Mucosa of rectum (tissue), 2 donors: ENCODE results near the gene CLDN7.

Experiments used
- H3K27ac ChIP-seq, 2 donors: one replicate each; pipeline ENCODE4 v1.7.0; 2013; ENCODE audit warnings: inconsistent platforms in 2 of 2, low read depth in 2 of 2, low read length in 2 of 2
- H3K27me3 ChIP-seq, 2 donors: one replicate each; pipeline ENCODE4 v1.7.0; 2013; ENCODE audit warnings: low read length in 2 of 2; ENCODE audit not compliant: control insufficient read depth in 2 of 2, insufficient read depth in 2 of 2
- H3K36me3 ChIP-seq, 2 donors: one replicate each; pipeline ENCODE4 v1.7.0; 2013; ENCODE audit warnings: low read length in 2 of 2; ENCODE audit not compliant: control insufficient read depth in 2 of 2, insufficient read depth in 2 of 2
- H3K4me1 ChIP-seq, 2 donors: one replicate each; pipeline ENCODE4 v1.7.0; 2013; ENCODE audit warnings: low read length in 2 of 2, mild to moderate bottlenecking in 1 of 2; ENCODE audit not compliant: control insufficient read depth in 2 of 2, insufficient read depth in 2 of 2
- H3K4me3 ChIP-seq, 2 donors: one replicate each; pipeline ENCODE4 v1.7.0; 2013; ENCODE audit warnings: low read length in 2 of 2
- H3K9ac ChIP-seq, 2 donors: one replicate each; pipeline ENCODE4 v1.7.0; 2013; ENCODE audit warnings: low read length in 2 of 2, low read depth in 1 of 2, mild to moderate bottlenecking in 1 of 2
- H3K9me3 ChIP-seq, 2 donors: one replicate each; pipeline ENCODE4 v1.7.0; 2013; ENCODE audit warnings: low read length in 2 of 2; ENCODE audit not compliant: control insufficient read depth in 2 of 2
- donor health status: healthy.
- donor health status: Normal muscosa, but diverticular disease.

The CLDN7 gene

GRCh38 chr17:7225711-7226331 lies 36.5 kb downstream of the CLDN7 start:
- peaks cover 80 to 86% of the 10 kb centered on the region in 2 donors for H3K36me3 ChIP-seq

GRCh38 chr17:7224661-7225111 lies 37.6 kb downstream of the CLDN7 start:
- Histone ChIP-seq H3K27ac (peak overlapping the region in 1 of 2 donors; percentile 21), H3K9me3 (no peaks in the 10 kb centered on the region), H3K36me3 (peaks cover 70 to 77% of the 10 kb centered on the region in 2 donors), H3K4me1 (peaks cover 18 to 27% of the 10 kb centered on the region in 2 donors), H3K9ac (no peak overlapping the region), H3K27me3 (no peaks in the 10 kb centered on the region), H3K4me3 (no peak overlapping the region)

More at GRCh38 chr17:7225711-7226331, 36.5 kb downstream of the CLDN7 start:
- peaks cover 12 to 19% of the 10 kb centered on the region in 2 donors for H3K4me1 ChIP-seq
- no peaks in the 10 kb centered on the region for H3K27me3 ChIP-seq
- H3K4me3 ChIP-seq, result no peak overlapping the region
- H3K9ac ChIP-seq, result no peak overlapping the region
- H3K27ac ChIP-seq, result no peak overlapping the region
- H3K9me3 ChIP-seq, result no peaks in the 10 kb centered on the region

- H3K27me3 ChIP-seq, result no peaks in the 10 kb centered on the region
- H3K4me1 ChIP-seq, result peaks cover 24 to 31% of the 10 kb centered on the region in 2 donors
- H3K27ac ChIP-seq, result no peak overlapping the region
- H3K36me3 ChIP-seq, result peaks cover 64 to 71% of the 10 kb centered on the region in 2 donors
- no peak overlapping the region for H3K9ac ChIP-seq
- H3K9me3 ChIP-seq, result no peaks in the 10 kb centered on the region
- H3K4me3 ChIP-seq, result no peak overlapping the region
These were observed 38.2 kb downstream of the CLDN7 start for GRCh38 chr17:7224110-7224509.

- H3K27me3 ChIP-seq, result no peaks in the 10 kb centered on the region
- H3K9ac ChIP-seq, result no peak overlapping the region
- no peak overlapping the region for H3K27ac ChIP-seq
- H3K9me3 ChIP-seq, result no peaks in the 10 kb centered on the region
- H3K4me3 ChIP-seq, result no peak overlapping the region
- H3K36me3 ChIP-seq, result peaks cover 58 to 65% of the 10 kb centered on the region in 2 donors
- H3K4me1 ChIP-seq, result peaks cover 30 to 34% of the 10 kb centered on the region in 2 donors
These were observed 38.9 kb downstream of the CLDN7 start for GRCh38 chr17:7223375-7223774.

GRCh38 chr17:7222972-7223292 lies 39.3 kb downstream of the CLDN7 start:
- Histone ChIP-seq H3K36me3 (peaks cover 54 to 61% of the 10 kb centered on the region in 2 donors), H3K9ac (no peak overlapping the region), H3K27ac (no peak overlapping the region), H3K4me1 (peaks cover 34% of the 10 kb centered on the region in 2 donors), H3K27me3 (no peaks in the 10 kb centered on the region), H3K4me3 (no peak overlapping the region), H3K9me3 (no peaks in the 10 kb centered on the region)

- H3K4me1 ChIP-seq, result peaks cover 36 to 38% of the 10 kb centered on the region in 2 donors
- H3K9ac ChIP-seq, result peak overlapping the region in 1 of 2 donors; percentile 32
- H3K27me3 ChIP-seq, result no peaks in the 10 kb centered on the region
- no peak overlapping the region for H3K27ac ChIP-seq
- H3K36me3 ChIP-seq, result peaks cover 51 to 56% of the 10 kb centered on the region in 2 donors
- no peaks in the 10 kb centered on the region for H3K9me3 ChIP-seq
- no peak overlapping the region for H3K4me3 ChIP-seq
These were observed 39.9 kb downstream of the CLDN7 start for GRCh38 chr17:7222093-7222971.

- Histone ChIP-seq H3K36me3 (peaks cover 43 to 47% of the 10 kb centered on the region in 2 donors), H3K27me3 (no peaks in the 10 kb centered on the region), H3K27ac (peak overlapping the region; percentile 99), H3K4me3 (peak overlapping the region; percentile 84 to 88), H3K9me3 (no peaks in the 10 kb centered on the region), H3K4me1 (peaks cover 36 to 38% of the 10 kb centered on the region in 2 donors), H3K9ac (peak overlapping the region; percentile 92 to 98)
These were observed 40.8 kb downstream of the CLDN7 start for GRCh38 chr17:7221278-7222092.

GRCh38 chr17:7220593-7221277 lies 41.5 kb downstream of the CLDN7 start:
- H3K27ac ChIP-seq, result peak overlapping the region; percentile 99

GRCh38 chr17:7219812-7220592 lies 42.3 kb downstream of the CLDN7 start, which contains the start of the genes ACADVL and DLG4:
Gene ACADVL, plus strand, starts transcription at chr17:7219938. Its CDS starts 47 bp downstream, at chr17:7219985.
Gene DLG4, minus strand, starts transcription at chr17:7219836.
- no peaks in the 10 kb centered on the region for H3K9me3 ChIP-seq
- peaks cover 41% of the 10 kb centered on the region in 2 donors for H3K4me1 ChIP-seq
- no peaks in the 10 kb centered on the region for H3K27me3 ChIP-seq
- H3K4me3 ChIP-seq, result peak within 1 kb of the TSS; percentile 84 to 88
- peak within 1 kb of the TSS; percentile 92 to 98 for H3K9ac ChIP-seq
- H3K36me3 ChIP-seq, result peaks cover 35 to 37% of the 10 kb centered on the region in 2 donors
- H3K27ac ChIP-seq, result peak within 1 kb of the TSS; percentile 99

More at GRCh38 chr17:7220593-7221277, 41.5 kb downstream of the CLDN7 start:
- H3K4me3 ChIP-seq, result peak overlapping the region; percentile 84 to 88
- H3K36me3 ChIP-seq, result peaks cover 40 to 42% of the 10 kb centered on the region in 2 donors
- H3K4me1 ChIP-seq, result peaks cover 36 to 41% of the 10 kb centered on the region in 2 donors
- H3K9me3 ChIP-seq, result no peaks in the 10 kb centered on the region
- H3K27me3 ChIP-seq, result no peaks in the 10 kb centered on the region
- peak overlapping the region; percentile 92 to 98 for H3K9ac ChIP-seq
